GM23338 (cell line): ENCODE data around the gene KRT38. TPM values are rescaled to one million over a fixed set of nuclear protein-coding genes. Genes with fewer than 3 reads are reported as not detected.

Source experiments
- ATAC-seq: fragments of 200-7000 bp; cut with Tn5 transposase; 3 replicates; pipeline ENCODE4 v1.9.1; 2020
- DNase-seq: peaks from one replicate; pipeline ENCODE4 v3.0.0-alpha.2; 2015; ENCODE audit warnings: low spot score
- H2AFZ ChIP-seq: fragments of 200-600 bp; sonication (generic); 2 replicates; pipeline ENCODE4 v1.8.0; 2016; ENCODE audit warnings: antibody characterized with exemption, mild to moderate bottlenecking, moderate library complexity
- H3F3A ChIP-seq: fragments of 200-600 bp; sonication (generic); replicated peaks from 2 replicates; pipeline ENCODE4 v1.8.0; 2017; ENCODE audit warnings: antibody characterized with exemption, mixed run types, low read depth
- H3K27ac ChIP-seq: fragments of 200-600 bp; sonication (generic); 2 replicates; pipeline ENCODE4 v1.6.1; 2016; ENCODE audit warnings: low read depth
- H3K27me3 ChIP-seq: fragments of 200-600 bp; sonication (generic); 2 replicates; pipeline ENCODE4 v1.8.0; 2016; ENCODE audit warnings: mild to moderate bottlenecking, mixed run types, moderate library complexity; ENCODE audit not compliant: insufficient read depth
- H3K36me3 ChIP-seq: fragments of 200-600 bp; sonication (generic); 2 replicates; pipeline ENCODE4 v1.8.0; 2016; ENCODE audit warnings: mild to moderate bottlenecking; ENCODE audit not compliant: insufficient read depth
- H3K4me1 ChIP-seq: fragments of 200-600 bp; sonication (generic); 2 replicates; pipeline ENCODE4 v1.8.0; 2016; ENCODE audit warnings: mild to moderate bottlenecking, moderate library complexity; ENCODE audit not compliant: insufficient read depth
- H3K4me2 ChIP-seq: fragments of 200-600 bp; sonication (generic); 2 replicates; pipeline ENCODE4 v1.7.1; 2017; ENCODE audit warnings: mixed run types
- H3K4me3 ChIP-seq: fragments of 200-600 bp; sonication (generic); 2 replicates; pipeline ENCODE4 v1.6.1; 2016; ENCODE audit warnings: mixed run types
- H3K79me2 ChIP-seq: fragments of 200-600 bp; sonication (generic); replicated peaks from 2 replicates; pipeline ENCODE4 v1.8.0; 2017; ENCODE audit warnings: mild to moderate bottlenecking; ENCODE audit not compliant: insufficient read depth
- H3K9me2 ChIP-seq: fragments of 200-600 bp; sonication (generic); 2 replicates; pipeline ENCODE4 v1.8.0; 2017; ENCODE audit not compliant: insufficient read depth
- H4K20me1 ChIP-seq: fragments of 200-600 bp; sonication (generic); replicated peaks from 2 replicates; pipeline ENCODE4 v1.8.0; 2017; ENCODE audit warnings: mild to moderate bottlenecking; ENCODE audit not compliant: insufficient read depth
- H3K27ac Mint-ChIP-seq: 2 replicates; pipeline ENCODE4 v1.8.0; 2020; ENCODE audit warnings: inconsistent platforms, mild to moderate bottlenecking, moderate library complexity, mixed read lengths
- H3K27me3 Mint-ChIP-seq: 3 replicates; pipeline ENCODE4 v1.8.0; 2022; ENCODE audit warnings: low read depth, mild to moderate bottlenecking, moderate library complexity, mixed read lengths, inconsistent platforms; ENCODE audit not compliant: insufficient read depth, poor library complexity
- H3K36me3 Mint-ChIP-seq: 3 replicates; pipeline ENCODE4 v1.8.0; 2021; ENCODE audit warnings: low read depth, mild to moderate bottlenecking, inconsistent platforms, moderate library complexity, mixed read lengths
- H3K4me1 Mint-ChIP-seq: 3 replicates; pipeline ENCODE4 v1.8.0; 2020; ENCODE audit warnings: mild to moderate bottlenecking, inconsistent platforms, mixed read lengths
- H3K4me3 Mint-ChIP-seq: 3 replicates; pipeline ENCODE4 v1.8.0; 2021; ENCODE audit warnings: moderate library complexity, mild to moderate bottlenecking, inconsistent platforms, mixed read lengths
- H3K9me3 Mint-ChIP-seq: 3 replicates; pipeline ENCODE4 v1.8.0; 2020; ENCODE audit warnings: moderate library complexity, mild to moderate bottlenecking, inconsistent platforms, mixed read lengths
- CREB1 ChIP-seq: fragments of 250-450 bp; sonication (Bioruptor Pico); IDR thresholded peaks from 2 replicates; pipeline ENCODE4 v1.5.0; 2020; ENCODE audit warnings: low read depth, mild to moderate bottlenecking, moderate library complexity
- EZH2 ChIP-seq: fragments of 200-600 bp; sonication (generic); IDR thresholded peaks from one replicate; pipeline ENCODE4 v1.8.0; 2017; ENCODE audit warnings: antibody characterized with exemption, mild to moderate bottlenecking, low read depth; ENCODE audit not compliant: unreplicated experiment
- JUNB ChIP-seq: IDR thresholded peaks from one replicate; pipeline ENCODE4 v1.6.1; 2016; ENCODE audit warnings: antibody characterized with exemption; ENCODE audit not compliant: unreplicated experiment
- ZNF331 ChIP-seq: fragments of 250-450 bp; sonication (Bioruptor Pico); IDR thresholded peaks from 2 replicates; pipeline ENCODE4 v1.5.0; 2020; ENCODE audit warnings: low read depth, mild to moderate bottlenecking, moderate library complexity
- polyA plus RNA-seq: library from polyadenylated mRNA; unstranded; fragments of >200 nt; fragmentation: Nextera tagmentation; extraction: Ambion mirVana; gene quantifications from 2 replicates; pipeline ENCODE4 v1.2.1, GENCODE V29; 2016
- total RNA-seq: library from RNA; depleted of rRNA; stranded (reverse); fragments of >200 nt; shearing (Covaris generic); gene quantifications from 2 replicates; pipeline ENCODE4 v1.2.3, GENCODE V29; 2014
- TF ChIP-seq, protein P1 (sequence below): fragments of 250-450 bp; sonication (Bioruptor Pico); IDR thresholded peaks from 2 replicates; pipeline ENCODE4 v1.5.0; 2020; ENCODE audit warnings: mild to moderate bottlenecking, moderate library complexity

Gene KRT38
- total and polyA plus RNA-seq, 2 experiments from 2014 or later = not detected

DNA sequence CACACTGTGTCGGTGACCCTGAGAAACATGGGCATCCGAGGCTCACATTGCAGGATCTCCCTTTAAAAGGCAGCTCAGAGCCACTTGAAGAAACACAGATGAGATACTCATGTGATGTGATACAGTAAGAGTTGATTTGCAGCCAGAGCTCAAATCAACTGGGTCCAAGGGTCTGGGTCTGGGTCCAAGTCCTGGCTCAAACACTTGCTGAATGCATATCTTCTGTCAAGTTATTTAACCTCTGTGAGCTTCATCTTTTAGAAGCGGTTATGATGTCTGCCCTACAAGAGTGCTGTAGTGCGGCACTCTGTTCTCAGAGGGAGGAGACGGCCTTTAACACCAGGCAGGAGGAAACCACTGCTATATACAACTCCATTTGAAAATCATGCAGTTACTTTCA lies 6.4 kb downstream of the KRT38 start:
- H3F3A ChIP-seq = no peaks in the 10 kb centered on the region
- H3K27ac ChIP-seq = no peak overlapping the region
- H3K36me3 Mint-ChIP-seq = no peaks in the 10 kb centered on the region
- no peak for DNase-seq
- H3K4me2 ChIP-seq = no peak overlapping the region
- H3K9me2 ChIP-seq = no peaks in the 10 kb centered on the region
- no peaks in the 10 kb centered on the region for H3K27me3 ChIP-seq
- H3K27ac Mint-ChIP-seq = no peak overlapping the region
- no peaks in the 10 kb centered on the region for H3K9me3 Mint-ChIP-seq
- H3K27me3 Mint-ChIP-seq = peaks cover 3% of the 10 kb centered on the region
- no peaks in the 10 kb centered on the region for H3K79me2 ChIP-seq
- no peak overlapping the region for H3K4me3 Mint-ChIP-seq
- no peaks in the 10 kb centered on the region for H4K20me1 ChIP-seq
- no peaks in the 10 kb centered on the region for H3K4me1 Mint-ChIP-seq
- no peaks in the 10 kb centered on the region; the same call in 1 of the 2 replicates for H3K36me3 ChIP-seq
- no peak for ATAC-seq
- no peak overlapping the region for H2AFZ ChIP-seq
- H3K4me1 ChIP-seq = no peaks in the 10 kb centered on the region
- H3K4me3 ChIP-seq = no peak overlapping the region
- TF ChIP-seq EZH2 (no peak), JUNB (no peak)
- TF ChIP-seq, protein P1, sequence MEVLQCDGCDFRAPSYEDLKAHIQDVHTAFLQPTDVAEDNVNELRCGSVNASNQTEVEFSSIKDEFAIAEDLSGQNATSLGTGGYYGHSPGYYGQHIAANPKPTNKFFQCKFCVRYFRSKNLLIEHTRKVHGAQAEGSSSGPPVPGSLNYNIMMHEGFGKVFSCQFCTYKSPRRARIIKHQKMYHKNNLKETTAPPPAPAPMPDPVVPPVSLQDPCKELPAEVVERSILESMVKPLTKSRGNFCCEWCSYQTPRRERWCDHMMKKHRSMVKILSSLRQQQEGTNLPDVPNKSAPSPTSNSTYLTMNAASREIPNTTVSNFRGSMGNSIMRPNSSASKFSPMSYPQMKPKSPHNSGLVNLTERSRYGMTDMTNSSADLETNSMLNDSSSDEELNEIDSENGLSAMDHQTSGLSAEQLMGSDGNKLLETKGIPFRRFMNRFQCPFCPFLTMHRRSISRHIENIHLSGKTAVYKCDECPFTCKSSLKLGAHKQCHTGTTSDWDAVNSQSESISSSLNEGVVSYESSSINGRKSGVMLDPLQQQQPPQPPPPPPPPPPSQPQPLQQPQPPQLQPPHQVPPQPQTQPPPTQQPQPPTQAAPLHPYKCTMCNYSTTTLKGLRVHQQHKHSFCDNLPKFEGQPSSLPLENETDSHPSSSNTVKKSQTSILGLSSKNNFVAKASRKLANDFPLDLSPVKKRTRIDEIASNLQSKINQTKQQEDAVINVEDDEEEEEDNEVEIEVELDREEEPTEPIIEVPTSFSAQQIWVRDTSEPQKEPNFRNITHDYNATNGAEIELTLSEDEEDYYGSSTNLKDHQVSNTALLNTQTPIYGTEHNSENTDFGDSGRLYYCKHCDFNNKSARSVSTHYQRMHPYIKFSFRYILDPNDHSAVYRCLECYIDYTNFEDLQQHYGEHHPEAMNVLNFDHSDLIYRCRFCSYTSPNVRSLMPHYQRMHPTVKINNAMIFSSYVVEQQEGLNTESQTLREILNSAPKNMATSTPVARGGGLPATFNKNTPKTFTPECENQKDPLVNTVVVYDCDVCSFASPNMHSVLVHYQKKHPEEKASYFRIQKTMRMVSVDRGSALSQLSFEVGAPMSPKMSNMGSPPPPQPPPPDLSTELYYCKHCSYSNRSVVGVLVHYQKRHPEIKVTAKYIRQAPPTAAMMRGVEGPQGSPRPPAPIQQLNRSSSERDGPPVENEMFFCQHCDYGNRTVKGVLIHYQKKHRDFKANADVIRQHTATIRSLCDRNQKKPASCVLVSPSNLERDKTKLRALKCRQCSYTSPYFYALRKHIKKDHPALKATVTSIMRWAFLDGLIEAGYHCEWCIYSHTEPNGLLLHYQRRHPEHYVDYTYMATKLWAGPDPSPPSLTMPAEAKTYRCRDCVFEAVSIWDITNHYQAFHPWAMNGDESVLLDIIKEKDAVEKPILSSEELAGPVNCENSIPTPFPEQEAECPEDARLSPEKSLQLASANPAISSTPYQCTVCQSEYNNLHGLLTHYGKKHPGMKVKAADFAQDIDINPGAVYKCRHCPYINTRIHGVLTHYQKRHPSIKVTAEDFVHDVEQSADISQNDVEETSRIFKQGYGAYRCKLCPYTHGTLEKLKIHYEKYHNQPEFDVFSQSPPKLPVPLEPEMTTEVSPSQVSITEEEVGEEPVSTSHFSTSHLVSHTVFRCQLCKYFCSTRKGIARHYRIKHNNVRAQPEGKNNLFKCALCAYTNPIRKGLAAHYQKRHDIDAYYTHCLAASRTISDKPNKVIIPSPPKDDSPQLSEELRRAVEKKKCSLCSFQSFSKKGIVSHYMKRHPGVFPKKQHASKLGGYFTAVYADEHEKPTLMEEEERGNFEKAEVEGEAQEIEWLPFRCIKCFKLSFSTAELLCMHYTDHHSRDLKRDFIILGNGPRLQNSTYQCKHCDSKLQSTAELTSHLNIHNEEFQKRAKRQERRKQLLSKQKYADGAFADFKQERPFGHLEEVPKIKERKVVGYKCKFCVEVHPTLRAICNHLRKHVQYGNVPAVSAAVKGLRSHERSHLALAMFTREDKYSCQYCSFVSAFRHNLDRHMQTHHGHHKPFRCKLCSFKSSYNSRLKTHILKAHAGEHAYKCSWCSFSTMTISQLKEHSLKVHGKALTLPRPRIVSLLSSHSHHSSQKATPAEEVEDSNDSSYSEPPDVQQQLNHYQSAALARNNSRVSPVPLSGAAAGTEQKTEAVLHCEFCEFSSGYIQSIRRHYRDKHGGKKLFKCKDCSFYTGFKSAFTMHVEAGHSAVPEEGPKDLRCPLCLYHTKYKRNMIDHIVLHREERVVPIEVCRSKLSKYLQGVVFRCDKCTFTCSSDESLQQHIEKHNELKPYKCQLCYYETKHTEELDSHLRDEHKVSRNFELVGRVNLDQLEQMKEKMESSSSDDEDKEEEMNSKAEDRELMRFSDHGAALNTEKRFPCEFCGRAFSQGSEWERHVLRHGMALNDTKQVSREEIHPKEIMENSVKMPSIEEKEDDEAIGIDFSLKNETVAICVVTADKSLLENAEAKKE (CRISPR knock-in tag) = no peak

DNA sequence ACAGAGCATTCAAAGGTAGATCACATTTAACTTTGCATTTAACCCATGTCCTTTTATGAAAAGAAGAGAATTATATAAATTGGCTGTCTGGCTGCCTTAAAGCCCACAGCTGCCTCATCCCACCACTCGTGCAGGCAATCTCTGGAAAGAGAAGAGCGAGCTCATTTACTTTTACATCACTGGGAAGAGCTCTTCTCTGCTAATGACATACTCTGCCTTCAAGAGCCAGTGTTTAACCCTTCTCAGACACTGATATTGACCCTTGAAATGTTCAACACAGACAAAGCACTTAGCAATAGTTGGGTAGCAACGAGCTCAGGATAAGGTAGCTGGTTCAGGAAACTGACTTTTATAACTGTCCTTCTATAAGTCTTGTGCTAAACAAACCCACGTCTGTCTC lies 6.8 kb downstream of the KRT38 start:
- no peaks in the 10 kb centered on the region for H3K4me1 Mint-ChIP-seq
- no peak for TF ChIP-seq EZH2
- no peak for TF ChIP-seq ZNF331 (CRISPR knock-in tag)
- TF ChIP-seq, protein P1 (CRISPR knock-in tag) = no peak
- no peak for TF ChIP-seq CREB1 (CRISPR knock-in tag)

More for the DNA sequence above, 6.8 kb downstream of the KRT38 start:
- Histone ChIP-seq H3F3A (no peaks in the 10 kb centered on the region), H2AFZ (no peak overlapping the region), H3K4me2 (no peak overlapping the region), H3K4me1 (peaks cover under 1% of the 10 kb centered on the region; the same call in 1 of the 2 replicates), H3K36me3 (no peaks in the 10 kb centered on the region; the same call in 1 of the 2 replicates), H4K20me1 (no peaks in the 10 kb centered on the region), H3K27me3 (no peaks in the 10 kb centered on the region), H3K9me2 (no peaks in the 10 kb centered on the region), H3K4me3 (no peak overlapping the region), H3K79me2 (no peaks in the 10 kb centered on the region), H3K27ac (no peak overlapping the region)
- DNase-seq = no peak
- no peaks in the 10 kb centered on the region for H3K36me3 Mint-ChIP-seq
- peaks cover 3% of the 10 kb centered on the region for H3K27me3 Mint-ChIP-seq
- no peak overlapping the region for H3K27ac Mint-ChIP-seq
- no peaks in the 10 kb centered on the region for H3K9me3 Mint-ChIP-seq
- no peak overlapping the region for H3K4me3 Mint-ChIP-seq
- ATAC-seq = no peak
